HL-60 (cell line): Measurements from ENCODE around the gene UGGT2.

Experiments
- DNase-seq, 2 experiments: peaks; one replicate each; pipeline ENCODE4 v3.0.0-alpha.2; 2010 to 2020; ENCODE audit warnings: low read depth in 1 of 2, low spot score in 1 of 2
- H3K27ac ChIP-seq: fragments of 250-450 bp; sonication (Bioruptor Pico); replicated peaks from 2 replicates; pipeline ENCODE4 v1.5.1; 2020; ENCODE audit warnings: mild to moderate bottlenecking, moderate library complexity
- H3K27me3 ChIP-seq: fragments of 250-450 bp; sonication (Bioruptor Pico); 2 replicates; pipeline ENCODE4 v1.5.1; 2021; ENCODE audit warnings: mild to moderate bottlenecking, moderate library complexity; ENCODE audit not compliant: insufficient read depth, poor library complexity, severe bottlenecking
- H3K4me3 ChIP-seq: replicated peaks from 2 replicates; pipeline ENCODE4 v1.5.1; 2011; ENCODE audit warnings: mild to moderate bottlenecking, control low read depth, low read length; ENCODE audit not compliant: insufficient read depth
- GABPA ChIP-seq: IDR thresholded peaks from 2 replicates; pipeline ENCODE4 v1.6.1; 2012; ENCODE audit warnings: low read depth
- POLR2AphosphoS5 ChIP-seq: IDR thresholded peaks from 2 replicates; pipeline ENCODE4 v1.6.1; 2012; ENCODE audit warnings: low read depth
- SPI1 ChIP-seq: IDR thresholded peaks from 2 replicates; pipeline ENCODE4 v1.6.1; 2012; ENCODE audit warnings: low read depth, mild to moderate bottlenecking, borderline replicate concordance
- TF ChIP-seq, protein P1 (sequence below): IDR thresholded peaks from one replicate; pipeline ENCODE4 v1.5.1; 2011; ENCODE audit warnings: low read length, control low read depth, inconsistent platforms; ENCODE audit not compliant: insufficient read depth
- TF ChIP-seq, protein P2 (sequence below): IDR thresholded peaks from 2 replicates; pipeline ENCODE4 v1.6.1; 2012; ENCODE audit warnings: low read depth; ENCODE audit not compliant: insufficient replicate concordance

Gene UGGT2

DNA sequence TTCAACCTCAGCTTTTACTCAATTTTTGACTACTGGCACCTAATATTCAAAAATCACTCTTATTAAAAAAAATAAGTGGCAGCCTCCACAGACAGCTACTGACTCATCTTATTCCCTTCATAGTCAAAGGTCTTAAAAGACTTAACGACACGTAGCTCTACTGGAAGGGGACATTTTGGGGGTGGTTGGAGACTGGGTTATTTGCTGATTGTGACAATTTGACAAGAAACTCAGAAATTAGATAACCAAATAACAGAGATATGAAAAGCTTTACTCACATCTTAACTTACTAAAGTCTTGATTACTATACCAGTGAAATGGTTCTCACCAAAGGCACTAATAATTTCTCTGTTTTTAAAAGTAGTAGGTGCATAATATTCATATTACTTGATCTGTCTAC is 25.7 kb downstream of the UGGT2 start:
- no peak overlapping the region for H3K4me3 ChIP-seq
- H3K27me3 ChIP-seq: no peaks in the 10 kb centered on the region
- no peak overlapping the region for H3K27ac ChIP-seq
- DNase-seq: no peak
- TF ChIP-seq GABPA (no peak), SPI1 (no peak), POLR2AphosphoS5 (no peak)
- TF ChIP-seq, protein P1, sequence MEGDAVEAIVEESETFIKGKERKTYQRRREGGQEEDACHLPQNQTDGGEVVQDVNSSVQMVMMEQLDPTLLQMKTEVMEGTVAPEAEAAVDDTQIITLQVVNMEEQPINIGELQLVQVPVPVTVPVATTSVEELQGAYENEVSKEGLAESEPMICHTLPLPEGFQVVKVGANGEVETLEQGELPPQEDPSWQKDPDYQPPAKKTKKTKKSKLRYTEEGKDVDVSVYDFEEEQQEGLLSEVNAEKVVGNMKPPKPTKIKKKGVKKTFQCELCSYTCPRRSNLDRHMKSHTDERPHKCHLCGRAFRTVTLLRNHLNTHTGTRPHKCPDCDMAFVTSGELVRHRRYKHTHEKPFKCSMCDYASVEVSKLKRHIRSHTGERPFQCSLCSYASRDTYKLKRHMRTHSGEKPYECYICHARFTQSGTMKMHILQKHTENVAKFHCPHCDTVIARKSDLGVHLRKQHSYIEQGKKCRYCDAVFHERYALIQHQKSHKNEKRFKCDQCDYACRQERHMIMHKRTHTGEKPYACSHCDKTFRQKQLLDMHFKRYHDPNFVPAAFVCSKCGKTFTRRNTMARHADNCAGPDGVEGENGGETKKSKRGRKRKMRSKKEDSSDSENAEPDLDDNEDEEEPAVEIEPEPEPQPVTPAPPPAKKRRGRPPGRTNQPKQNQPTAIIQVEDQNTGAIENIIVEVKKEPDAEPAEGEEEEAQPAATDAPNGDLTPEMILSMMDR: no peak
- TF ChIP-seq, protein P2, sequence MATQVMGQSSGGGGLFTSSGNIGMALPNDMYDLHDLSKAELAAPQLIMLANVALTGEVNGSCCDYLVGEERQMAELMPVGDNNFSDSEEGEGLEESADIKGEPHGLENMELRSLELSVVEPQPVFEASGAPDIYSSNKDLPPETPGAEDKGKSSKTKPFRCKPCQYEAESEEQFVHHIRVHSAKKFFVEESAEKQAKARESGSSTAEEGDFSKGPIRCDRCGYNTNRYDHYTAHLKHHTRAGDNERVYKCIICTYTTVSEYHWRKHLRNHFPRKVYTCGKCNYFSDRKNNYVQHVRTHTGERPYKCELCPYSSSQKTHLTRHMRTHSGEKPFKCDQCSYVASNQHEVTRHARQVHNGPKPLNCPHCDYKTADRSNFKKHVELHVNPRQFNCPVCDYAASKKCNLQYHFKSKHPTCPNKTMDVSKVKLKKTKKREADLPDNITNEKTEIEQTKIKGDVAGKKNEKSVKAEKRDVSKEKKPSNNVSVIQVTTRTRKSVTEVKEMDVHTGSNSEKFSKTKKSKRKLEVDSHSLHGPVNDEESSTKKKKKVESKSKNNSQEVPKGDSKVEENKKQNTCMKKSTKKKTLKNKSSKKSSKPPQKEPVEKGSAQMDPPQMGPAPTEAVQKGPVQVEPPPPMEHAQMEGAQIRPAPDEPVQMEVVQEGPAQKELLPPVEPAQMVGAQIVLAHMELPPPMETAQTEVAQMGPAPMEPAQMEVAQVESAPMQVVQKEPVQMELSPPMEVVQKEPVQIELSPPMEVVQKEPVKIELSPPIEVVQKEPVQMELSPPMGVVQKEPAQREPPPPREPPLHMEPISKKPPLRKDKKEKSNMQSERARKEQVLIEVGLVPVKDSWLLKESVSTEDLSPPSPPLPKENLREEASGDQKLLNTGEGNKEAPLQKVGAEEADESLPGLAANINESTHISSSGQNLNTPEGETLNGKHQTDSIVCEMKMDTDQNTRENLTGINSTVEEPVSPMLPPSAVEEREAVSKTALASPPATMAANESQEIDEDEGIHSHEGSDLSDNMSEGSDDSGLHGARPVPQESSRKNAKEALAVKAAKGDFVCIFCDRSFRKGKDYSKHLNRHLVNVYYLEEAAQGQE: no peak

DNA sequence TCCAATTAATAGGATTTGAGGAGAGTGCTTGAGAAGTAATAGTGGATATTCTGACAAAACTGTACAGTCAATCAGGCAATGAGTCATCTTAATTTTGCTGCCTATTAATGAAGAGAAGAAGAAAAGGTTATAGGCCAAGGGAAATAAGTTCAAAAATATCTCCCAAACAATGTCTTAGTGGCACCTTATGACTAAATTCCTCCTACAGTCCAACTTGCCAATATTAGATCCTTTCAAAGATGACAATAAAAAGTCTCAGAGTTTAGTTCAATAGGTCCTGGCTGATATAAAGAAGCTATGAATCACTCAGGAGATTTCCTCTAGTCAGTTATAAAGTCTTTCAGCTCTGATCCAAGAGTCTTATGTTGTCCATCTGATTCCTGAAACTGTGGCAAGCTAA is 27.9 kb downstream of the UGGT2 start:
- Histone ChIP-seq H3K27me3 (no peaks in the 10 kb centered on the region), H3K4me3 (no peak overlapping the region), H3K27ac (no peak overlapping the region)
- DNase-seq: no peak
- TF ChIP-seq, protein P2: no peak
- TF ChIP-seq GABPA: no peak
- no peak for TF ChIP-seq POLR2AphosphoS5
- TF ChIP-seq, protein P1: no peak
- no peak for TF ChIP-seq SPI1

DNA sequence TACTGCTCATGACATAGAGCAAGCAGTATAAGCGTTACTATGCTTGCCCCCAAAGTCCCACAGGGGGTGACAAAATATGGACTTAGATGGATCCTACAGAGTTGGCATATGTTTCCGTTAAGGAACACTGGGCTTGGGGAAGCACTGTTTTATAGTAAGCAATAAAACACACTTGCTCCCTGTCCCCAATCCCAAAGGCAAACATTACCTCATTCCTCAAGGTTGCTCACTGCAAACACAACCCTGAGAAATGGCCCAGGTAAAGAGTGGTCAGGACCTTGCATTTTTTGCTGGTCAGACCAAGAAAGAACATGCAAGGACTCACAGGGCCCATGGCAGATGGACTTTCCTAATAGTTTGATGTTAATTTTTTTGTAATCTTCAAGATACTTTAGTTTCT is 32.3 kb downstream of the UGGT2 start:
- TF ChIP-seq, protein P1: no peak
- TF ChIP-seq POLR2AphosphoS5 (no peak), SPI1 (no peak), GABPA (no peak)
- TF ChIP-seq, protein P2: no peak
- no peaks in the 10 kb centered on the region for H3K27me3 ChIP-seq
- no peak overlapping the region for H3K27ac ChIP-seq
- no peak for DNase-seq
- no peak overlapping the region for H3K4me3 ChIP-seq
